Raji (cell line): ENCODE data around the gene AOC1.

Experiments used
- POLR2A ChIP-seq: IDR thresholded peaks from 2 replicates; pipeline ENCODE4 v1.6.1; 2011; ENCODE audit warnings: low read depth, low read length, control low read depth; ENCODE audit not compliant: insufficient read depth

Gene AOC1

GRCh38 chr7:150828384-150828783, 23.9 kb upstream of the AOC1 start:
- TF ChIP-seq POLR2A, result no peak

GRCh38 chr7:150829426-150829825, 22.9 kb upstream of the AOC1 start:
- TF ChIP-seq POLR2A, result no peak

- no peak for TF ChIP-seq POLR2A
Measured at GRCh38 chr7:150830937-150831336, 21.4 kb upstream of the AOC1 start.

- no peak for TF ChIP-seq POLR2A
Measured at GRCh38 chr7:150831851-150832250, 20.5 kb upstream of the AOC1 start.

- no peak for TF ChIP-seq POLR2A
Measured at GRCh38 chr7:150835019-150835418, 17.3 kb upstream of the AOC1 start.

GRCh38 chr7:150835702-150836280, 16.5 kb upstream of the AOC1 start:
- no peak for TF ChIP-seq POLR2A

- no peak for TF ChIP-seq POLR2A
Measured at GRCh38 chr7:150838965-150839650, 13.2 kb upstream of the AOC1 start.

GRCh38 chr7:150842018-150842417, 10.3 kb upstream of the AOC1 start:
- no peak for TF ChIP-seq POLR2A

GRCh38 chr7:150842716-150843115, 9.6 kb upstream of the AOC1 start:
- no peak for TF ChIP-seq POLR2A

- TF ChIP-seq POLR2A, result no peak
Measured at GRCh38 chr7:150845421-150845861, 6.9 kb upstream of the AOC1 start.

- no peak for TF ChIP-seq POLR2A
Measured at GRCh38 chr7:150846291-150847115, 5.8 kb upstream of the AOC1 start.

- TF ChIP-seq POLR2A, result no peak
Measured at GRCh38 chr7:150847536-150847935, 4.8 kb upstream of the AOC1 start.

GRCh38 chr7:150848111-150848510, 4.2 kb upstream of the AOC1 start:
- TF ChIP-seq POLR2A, result no peak

- no peak for TF ChIP-seq POLR2A
Measured at GRCh38 chr7:150848561-150849115, 3.7 kb upstream of the AOC1 start.

GRCh38 chr7:150849204-150849775, 3.0 kb upstream of the AOC1 start:
- no peak for TF ChIP-seq POLR2A
